Fibroblast of pulmonary artery (primary cell): ENCODE data around the gene GRID2.
A peak's percentile ranks its signal among the peaks of the same experiment; 100 is the strongest.

Experiments used
- DNase-seq: peaks from one replicate; pipeline ENCODE4 v3.0.0-alpha.2; 2010; ENCODE audit warnings: low read depth
- H3K4me3 ChIP-seq: replicated peaks from 2 replicates; pipeline ENCODE4 v1.5.1; 2011; ENCODE audit warnings: low read depth, mild to moderate bottlenecking, control low read depth, low read length, moderate library complexity
- CTCF ChIP-seq: IDR thresholded peaks from 2 replicates; pipeline ENCODE4 v1.5.1; 2011; ENCODE audit warnings: mild to moderate bottlenecking, control low read depth, low read length, inconsistent platforms; ENCODE audit errors: missing control alignments

GRID2 gene

GRCh38 chr4:92994727-92995126, 691.0 kb downstream of the GRID2 start:
- TF ChIP-seq CTCF = no peak
- no peak for DNase-seq
- H3K4me3 ChIP-seq = no peak overlapping the region

- H3K4me3 ChIP-seq = no peak overlapping the region
- no peak for DNase-seq
- TF ChIP-seq CTCF = no peak
Observed at GRCh38 chr4:92996533-92996932, 692.8 kb downstream of the GRID2 start.

GRCh38 chr4:93000910-93001309, 697.1 kb downstream of the GRID2 start:
- no peak for DNase-seq
- no peak for TF ChIP-seq CTCF
- no peak overlapping the region for H3K4me3 ChIP-seq

GRCh38 chr4:93002240-93002639, 698.5 kb downstream of the GRID2 start:
- TF ChIP-seq CTCF = no peak
- no peak for DNase-seq
- H3K4me3 ChIP-seq = no peak overlapping the region

- H3K4me3 ChIP-seq = no peak overlapping the region
- TF ChIP-seq CTCF = no peak
- no peak for DNase-seq
Observed at GRCh38 chr4:93016350-93016749, 712.6 kb downstream of the GRID2 start.

GRCh38 chr4:93018243-93018642, 714.5 kb downstream of the GRID2 start:
- TF ChIP-seq CTCF = no peak
- H3K4me3 ChIP-seq = no peak overlapping the region
- no peak for DNase-seq

GRCh38 chr4:93018806-93019205, 715.0 kb downstream of the GRID2 start:
- no peak for TF ChIP-seq CTCF
- no peak overlapping the region for H3K4me3 ChIP-seq
- peak; percentile 45 for DNase-seq
